ENCODE measurements around the gene SPHK2.
"Not testable (repeated sequence)": the region's sequence is repeated elsewhere in the genome, so short reads cannot be mapped to it uniquely, and the experiment has no call there.

SPHK2 gene

DNA sequence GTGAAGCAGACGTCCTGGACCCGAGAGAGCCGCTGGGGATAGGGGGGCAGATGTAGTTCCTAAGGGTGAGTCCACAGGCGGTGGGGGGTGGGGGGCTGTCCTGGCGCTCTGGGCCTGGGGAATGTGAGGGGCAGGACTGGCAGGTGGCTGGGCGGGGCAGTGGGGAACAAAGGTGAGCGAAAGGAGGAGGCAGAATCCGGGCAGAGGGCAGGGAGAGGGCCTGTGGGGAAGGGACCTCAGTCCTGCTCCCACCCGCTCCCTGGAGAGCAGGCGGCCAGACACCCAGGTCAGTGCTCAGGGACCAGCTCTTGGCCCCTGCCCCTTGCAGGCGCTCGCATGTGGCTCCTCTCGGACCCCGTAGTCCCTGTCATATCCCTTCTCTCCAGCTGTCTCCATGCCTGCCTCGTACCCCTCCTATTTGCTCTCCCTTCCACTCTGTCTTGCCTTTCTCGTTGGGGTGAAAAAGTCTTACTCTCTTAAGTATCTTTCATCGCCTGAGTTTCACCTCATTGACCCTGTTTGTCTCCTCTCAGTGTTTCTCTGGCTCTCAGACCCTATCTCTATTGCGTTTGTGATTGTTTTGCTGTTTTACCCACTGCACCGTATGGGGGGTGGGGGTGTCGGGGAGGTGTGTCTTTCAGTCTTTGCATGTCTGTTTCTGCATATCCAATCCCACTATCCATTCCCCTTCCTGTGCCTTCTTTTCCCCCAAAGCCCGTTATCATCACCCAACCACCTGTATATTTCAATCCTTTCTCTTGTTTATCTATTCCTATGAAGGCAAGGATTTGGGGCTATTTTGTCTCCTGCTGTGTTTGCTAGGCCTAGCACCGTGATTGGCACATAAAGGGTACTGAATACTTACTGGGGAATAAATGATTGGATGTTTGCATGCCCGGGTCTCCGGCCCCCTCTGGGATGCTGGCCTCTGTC lies 5.8 kb downstream of the SPHK2 start:
- no peak for DNase-seq

- DNase-seq, result no peak
Measured at GRCh38 chr19:48625891-48626327, 6.6 kb downstream of the SPHK2 start.

DNA sequence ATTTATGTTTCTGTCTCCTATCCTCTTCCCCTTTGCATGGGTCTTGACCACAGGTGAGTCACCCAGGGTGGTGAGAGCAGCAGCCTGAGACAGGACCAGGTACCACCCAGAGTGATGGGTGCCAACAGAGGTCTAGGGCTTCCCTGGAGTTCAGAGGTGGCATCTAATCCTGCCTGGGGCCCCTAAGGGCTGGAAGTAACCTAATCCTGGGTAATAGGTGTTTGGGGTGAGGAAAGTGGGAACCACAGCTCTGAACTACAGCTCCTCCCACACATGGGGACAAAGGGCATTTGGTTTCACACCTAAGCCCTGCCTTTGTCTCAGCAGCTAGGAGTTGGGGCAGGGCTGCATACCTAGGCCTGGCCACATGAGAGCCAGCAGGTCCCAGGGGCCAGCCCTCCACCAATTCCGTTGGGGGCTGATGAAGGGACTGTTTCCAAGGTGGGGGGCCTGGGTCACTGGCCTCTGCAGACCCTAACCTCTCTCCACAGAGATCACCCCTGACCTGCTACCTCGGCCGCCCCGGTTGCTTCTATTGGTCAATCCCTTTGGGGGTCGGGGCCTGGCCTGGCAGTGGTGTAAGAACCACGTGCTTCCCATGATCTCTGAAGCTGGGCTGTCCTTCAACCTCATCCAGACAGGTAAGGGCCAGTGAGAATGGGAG lies 8.0 kb downstream of the SPHK2 start:
- no peak for DNase-seq

DNA sequence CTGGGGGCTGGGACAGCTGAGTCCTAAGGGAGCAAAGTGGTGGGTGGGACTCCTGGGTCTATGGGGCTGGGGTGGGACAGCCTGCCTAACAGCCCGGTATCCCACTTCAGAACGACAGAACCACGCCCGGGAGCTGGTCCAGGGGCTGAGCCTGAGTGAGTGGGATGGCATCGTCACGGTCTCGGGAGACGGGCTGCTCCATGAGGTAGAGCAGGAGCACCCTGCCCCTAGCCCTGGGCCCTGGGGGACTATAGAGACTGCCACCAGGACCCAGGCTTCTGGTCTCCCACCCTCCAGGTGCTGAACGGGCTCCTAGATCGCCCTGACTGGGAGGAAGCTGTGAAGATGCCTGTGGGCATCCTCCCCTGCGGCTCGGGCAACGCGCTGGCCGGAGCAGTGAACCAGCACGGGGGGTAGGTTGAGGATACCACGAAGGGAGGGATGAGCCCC lies 8.6 kb downstream of the SPHK2 start:
- no peak for DNase-seq

GRCh38 chr19:48628486-48629296 lies 9.4 kb downstream of the SPHK2 start:
- DNase-seq, result no peak

DNA sequence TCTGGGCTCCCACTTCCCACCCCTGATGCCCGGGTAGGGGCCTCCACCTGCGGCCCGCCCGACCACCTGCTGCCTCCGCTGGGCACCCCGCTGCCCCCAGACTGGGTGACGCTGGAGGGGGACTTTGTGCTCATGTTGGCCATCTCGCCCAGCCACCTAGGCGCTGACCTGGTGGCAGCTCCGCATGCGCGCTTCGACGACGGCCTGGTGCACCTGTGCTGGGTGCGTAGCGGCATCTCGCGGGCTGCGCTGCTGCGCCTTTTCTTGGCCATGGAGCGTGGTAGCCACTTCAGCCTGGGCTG lies 9.9 kb downstream of the SPHK2 start:
- no peak for DNase-seq

DNA sequence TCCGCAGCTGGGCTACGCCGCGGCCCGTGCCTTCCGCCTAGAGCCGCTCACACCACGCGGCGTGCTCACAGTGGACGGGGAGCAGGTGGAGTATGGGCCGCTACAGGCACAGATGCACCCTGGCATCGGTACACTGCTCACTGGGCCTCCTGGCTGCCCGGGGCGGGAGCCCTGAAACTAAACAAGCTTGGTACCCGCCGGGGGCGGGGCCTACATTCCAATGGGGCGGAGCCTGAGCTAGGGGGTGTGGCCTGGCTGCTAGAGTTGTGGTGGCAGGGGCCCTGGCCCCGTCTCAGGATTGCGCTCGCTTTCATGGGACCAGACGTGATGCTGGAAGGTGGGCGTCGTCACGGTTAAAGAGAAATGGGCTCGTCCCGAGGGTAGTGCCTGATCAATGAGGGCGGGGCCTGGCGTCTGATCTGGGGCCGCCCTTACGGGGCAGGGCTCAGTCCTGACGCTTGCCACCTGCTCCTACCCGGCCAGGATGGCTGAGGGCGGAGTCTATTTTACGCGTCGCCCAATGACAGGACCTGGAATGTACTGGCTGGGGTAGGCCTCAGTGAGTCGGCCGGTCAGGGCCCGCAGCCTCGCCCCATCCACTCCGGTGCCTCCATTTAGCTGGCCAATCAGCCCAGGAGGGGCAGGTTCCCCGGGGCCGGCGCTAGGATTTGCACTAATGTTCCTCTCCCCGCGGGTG lies 10.4 kb downstream of the SPHK2 start:
- DNase-seq, result no peak

GRCh38 chr19:48630296-48631063 lies 11.2 kb downstream of the SPHK2 start:
- DNase-seq, result peak; percentile 45

GRCh38 chr19:48631225-48631624 lies 11.9 kb downstream of the SPHK2 start:
- no peak for DNase-seq

DNA sequence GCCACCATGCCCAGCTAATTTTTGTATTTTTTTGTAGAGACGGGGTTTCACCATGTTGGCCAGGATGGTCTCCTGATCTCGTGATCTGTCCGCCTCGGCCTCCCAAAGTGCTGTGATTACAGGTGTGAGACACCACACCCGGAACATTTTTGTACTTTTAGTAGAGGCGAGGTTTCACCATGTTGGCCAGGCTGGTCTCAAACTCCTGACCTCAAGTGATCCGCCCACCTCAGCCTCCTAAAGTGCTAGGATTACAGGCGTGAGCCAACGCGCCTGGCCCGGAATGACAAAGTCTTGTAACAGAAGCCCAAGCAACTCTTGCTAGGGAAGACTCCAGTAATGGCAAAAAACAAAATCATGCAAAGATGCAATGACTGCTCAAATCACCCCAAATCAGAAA lies 13.0 kb downstream of the SPHK2 start:
- not testable (repeated sequence) for DNase-seq

GRCh38 chr19:48632692-48633147 lies 13.4 kb downstream of the SPHK2 start:
- DNase-seq, result no peak

- no peak for DNase-seq
Measured at GRCh38 chr19:48633148-48634035, 14.1 kb downstream of the SPHK2 start.

DNA sequence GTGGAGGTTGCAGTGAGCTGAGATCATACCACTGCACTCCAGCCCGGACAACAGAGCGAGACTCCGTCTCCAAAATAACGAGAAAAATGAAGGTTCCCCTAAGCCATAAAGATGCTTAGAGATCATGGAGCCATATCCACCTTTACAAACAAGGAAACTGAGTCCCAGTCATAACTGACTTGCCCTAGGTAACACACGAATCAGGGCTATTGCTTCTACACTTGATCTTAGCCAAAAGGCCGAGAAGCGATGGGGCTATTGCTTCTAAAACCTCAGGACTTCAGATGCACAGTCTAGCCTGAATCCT lies 14.7 kb downstream of the SPHK2 start:
- no peak for DNase-seq

DNA sequence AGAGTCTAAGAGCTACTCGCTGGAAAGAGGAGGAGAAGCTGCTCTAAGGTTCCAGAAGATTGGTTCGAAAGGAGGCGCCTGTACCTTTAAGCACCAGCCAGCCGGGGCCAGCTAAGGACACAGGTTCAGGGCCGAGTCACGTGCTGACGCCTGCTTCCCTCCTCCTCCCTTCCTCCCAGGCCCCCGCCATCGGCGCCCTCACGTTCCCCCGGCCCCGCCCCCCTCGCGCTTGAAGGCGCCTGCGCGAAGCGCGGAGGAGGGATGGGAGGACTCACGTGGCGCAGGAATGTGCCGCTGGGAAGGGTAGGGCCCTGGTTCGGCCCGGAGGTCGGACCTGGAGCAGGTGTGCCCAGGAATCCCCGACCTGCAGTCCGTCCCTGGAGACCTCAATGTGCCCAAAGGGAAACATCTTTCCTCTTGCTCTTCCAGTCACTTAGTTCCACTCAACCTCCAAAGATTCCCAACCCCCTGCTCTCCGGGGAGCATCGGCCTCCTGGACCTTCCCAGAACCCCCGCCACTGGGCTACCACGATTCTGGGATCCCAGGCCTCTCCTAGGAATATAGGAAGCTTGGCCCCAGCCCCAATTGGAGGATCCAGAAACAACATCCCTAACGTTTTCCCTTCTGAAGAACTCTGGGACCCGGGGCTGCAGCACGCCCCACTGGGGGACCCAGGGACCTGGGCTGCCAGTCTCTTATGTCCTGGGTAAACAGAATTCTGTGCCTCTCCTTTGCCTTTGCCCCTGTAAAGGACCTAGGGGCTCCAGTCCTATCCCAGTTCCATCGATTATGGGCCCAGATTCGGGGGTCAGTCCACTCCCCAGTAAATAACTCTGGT lies 15.3 kb downstream of the SPHK2 start:
- peak; percentile 92 for DNase-seq

- DNase-seq, result peak; percentile 31
Measured at GRCh38 chr19:48635263-48635965, 16.1 kb downstream of the SPHK2 start.

- DNase-seq, result no peak
Measured at GRCh38 chr19:48635966-48636858, 16.9 kb downstream of the SPHK2 start.

GRCh38 chr19:48636859-48637448 lies 17.6 kb downstream of the SPHK2 start, which contains the start of gene DBP:
TSS of gene DBP (minus strand) at chr19:48637379. CDS start at chr19:48636994, 385 bp downstream.
- DNase-seq, result no peak
